Head of caudate nucleus (tissue), 42 donors: ENCODE measurements around the gene C11orf16.
"Not testable (repeated sequence)": the region's sequence is repeated elsewhere in the genome, so short reads cannot be mapped to it uniquely, and the experiment has no call there.

Experiments
- DNase-seq, 42 donors: peaks; one replicate each; pipeline versions ENCODE4 v3.0.0 to v3.0.0-alpha.2; 2020 to 2021; ENCODE audit warnings: mixed read lengths in 7 of 42
- intact Hi-C: fragments of 100-400 bp; cut with DNase I; formaldehyde crosslinking; loops from one replicate; pipeline ENCODE4 v1.15.0; 2022

The C11orf16 gene

DNA sequence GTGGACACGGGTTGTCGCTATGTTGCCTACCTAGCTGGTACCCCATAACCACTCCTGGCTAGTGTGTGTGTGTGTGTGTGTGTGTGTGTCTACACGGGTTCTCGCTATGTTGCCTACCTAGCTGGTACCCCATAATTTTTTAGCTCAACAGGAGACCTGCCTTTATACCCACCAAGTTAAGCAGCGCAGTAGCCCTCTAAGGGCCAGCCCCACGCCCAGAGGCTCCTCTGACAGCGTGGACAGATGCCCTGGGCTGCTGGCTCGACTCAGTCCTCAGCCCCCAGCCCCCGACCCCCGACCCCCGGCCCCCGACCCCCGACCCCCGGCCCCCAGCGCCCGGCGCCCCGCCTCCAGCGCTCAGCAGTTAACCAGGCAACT lies 22.1 kb downstream of the C11orf16 start:
- DNase-seq: no peak
- intact Hi-C loops: loop anchor here (5.0 to 10.0 kb wide), 2 partner anchors 223 to 224 kb away; no protein-coding TSS in a partner anchor

GRCh38 chr11:8908099-8908498 lies 24.6 kb downstream of the C11orf16 start:
- DNase-seq: no peak
- intact Hi-C loops: no loop called here

- no peak for DNase-seq
- intact Hi-C loops: no loop called here
Observed at GRCh38 chr11:8907116-8907515, 25.6 kb downstream of the C11orf16 start.

GRCh38 chr11:8905528-8906165 lies 27.1 kb downstream of the C11orf16 start:
- no peak for DNase-seq
- intact Hi-C loops: no loop called here

GRCh38 chr11:8899119-8899753 lies 33.5 kb downstream of the C11orf16 start:
- intact Hi-C loops: no loop called here
- no peak for DNase-seq

DNA sequence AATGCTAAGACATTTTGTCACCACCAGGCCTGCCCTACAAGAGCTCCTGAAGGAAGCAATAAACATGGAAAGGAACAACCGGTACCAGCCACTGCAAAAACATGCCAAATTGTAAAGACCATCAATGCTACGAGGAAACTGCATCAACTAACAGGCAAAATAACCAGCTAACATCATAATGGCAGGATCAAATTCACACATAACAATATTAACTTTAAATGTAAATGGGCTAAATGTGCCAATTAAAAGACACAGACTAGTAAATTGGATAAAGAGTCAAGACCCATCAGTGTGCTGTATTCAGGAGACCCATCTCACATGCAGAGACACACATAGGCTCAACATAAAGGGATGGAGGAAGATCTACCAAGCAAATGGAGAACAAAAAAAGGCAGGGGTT lies 41.6 kb downstream of the C11orf16 start:
- DNase-seq, intact Hi-C loops: not testable (repeated sequence)

DNA sequence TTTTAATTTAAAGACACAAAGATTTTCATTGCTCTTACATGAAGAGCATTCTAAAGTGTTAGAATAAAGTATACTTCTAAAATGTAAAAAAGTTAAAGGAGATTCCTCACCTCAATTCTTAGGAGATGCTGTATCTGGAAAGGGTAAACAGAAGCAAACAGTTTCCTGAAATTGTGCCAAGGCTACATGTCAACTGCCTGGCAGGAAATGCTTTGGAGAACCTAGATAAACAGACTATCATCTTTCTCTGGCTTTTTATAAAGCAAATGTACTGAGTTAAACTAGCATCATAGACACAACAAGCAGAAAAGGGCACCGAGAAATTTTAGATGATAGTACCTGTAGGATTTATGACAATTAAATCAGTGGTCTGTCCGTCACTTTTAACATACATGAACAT lies 46.4 kb downstream of the C11orf16 start:
- intact Hi-C loops: no loop called here

DNA sequence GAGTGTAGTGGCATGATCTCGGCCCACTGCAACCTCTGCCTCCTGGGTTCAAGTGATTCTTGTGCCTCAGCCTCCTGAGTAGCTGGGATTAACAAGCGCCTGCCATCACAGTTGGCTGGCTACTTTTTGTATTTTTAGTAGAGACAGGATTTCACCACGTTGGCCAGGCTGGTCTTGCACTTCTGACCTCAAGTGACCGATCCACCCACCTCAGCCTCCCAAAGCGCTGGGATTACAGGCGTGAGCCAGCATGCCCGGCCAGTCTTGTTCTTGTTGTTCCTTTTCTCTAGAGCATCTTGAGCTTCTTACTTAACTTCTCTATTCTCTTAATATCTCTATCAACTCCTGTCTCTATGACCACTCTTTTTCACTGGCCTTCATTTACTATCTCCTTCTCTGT lies 51.2 kb downstream of the C11orf16 start:
- DNase-seq, intact Hi-C loops: not testable (repeated sequence)

More for the DNA sequence above, 46.4 kb downstream of the C11orf16 start:
- DNase-seq: no peak

GRCh38 chr11:8878771-8879170 lies 54.0 kb downstream of the C11orf16 start:
- no peak for DNase-seq
- intact Hi-C loops: no loop called here

GRCh38 chr11:8873741-8874405 lies 58.9 kb downstream of the C11orf16 start:
- intact Hi-C loops: no loop called here
- no peak for DNase-seq

GRCh38 chr11:8871962-8872361 lies 60.8 kb downstream of the C11orf16 start:
- intact Hi-C loops: no loop called here
- DNase-seq: no peak

- intact Hi-C loops: no loop called here
- peak in 41 of 42 donors; percentile 11 to 72 (median 38) for DNase-seq
Observed at GRCh38 chr11:8871171-8871775, 61.5 kb downstream of the C11orf16 start.

GRCh38 chr11:8870411-8871170 lies 62.2 kb downstream of the C11orf16 start:
- intact Hi-C loops: no loop called here

More at GRCh38 chr11:8870411-8871170, 62.2 kb downstream of the C11orf16 start:
- peak; percentile 35 to 86 (median 70) for DNase-seq
